HT1080 (cell line): Measurements from ENCODE around the gene H2AZ2. TPM values are rescaled to one million over a fixed set of nuclear protein-coding genes. Genes with fewer than 3 reads are reported as not detected.

Experiments
- DNase-seq: peaks from one replicate; pipeline ENCODE4 v3.0.0-alpha.2; 2015; ENCODE audit warnings: low read depth
- polyA plus RNA-seq, 2 experiments: library from polyadenylated mRNA; depleted of rRNA; stranded (reverse); fragments of >200 nt; gene quantifications; 2 replicates each; pipeline ENCODE4 v1.2.3, GENCODE V29; 2015
- total RNA-seq: library from RNA; depleted of rRNA; stranded (reverse); fragments of >200 nt; shearing (Covaris generic); gene quantifications from 2 replicates; pipeline ENCODE4 v1.2.3, GENCODE V29; 2014; rRNA removed

H2AZ2 gene
- 362 and 397 TPM in 2 replicates for total RNA-seq
- polyA plus RNA-seq (2015; cell fraction: cytosol; rRNA removed): 237 and 268 TPM in 2 replicates
- 80.6 and 83.1 TPM in 2 replicates for polyA plus RNA-seq (2015; cell fraction: nucleus; rRNA removed)

- DNase-seq: peak; percentile 100
Measured at GRCh38 chr7:44847920-44848634, at the start of gene H2AZ2. Gene H2AZ2, minus strand, starts transcription at chr7:44848087. Its CDS starts 116 bp downstream, at chr7:44847971.

DNA sequence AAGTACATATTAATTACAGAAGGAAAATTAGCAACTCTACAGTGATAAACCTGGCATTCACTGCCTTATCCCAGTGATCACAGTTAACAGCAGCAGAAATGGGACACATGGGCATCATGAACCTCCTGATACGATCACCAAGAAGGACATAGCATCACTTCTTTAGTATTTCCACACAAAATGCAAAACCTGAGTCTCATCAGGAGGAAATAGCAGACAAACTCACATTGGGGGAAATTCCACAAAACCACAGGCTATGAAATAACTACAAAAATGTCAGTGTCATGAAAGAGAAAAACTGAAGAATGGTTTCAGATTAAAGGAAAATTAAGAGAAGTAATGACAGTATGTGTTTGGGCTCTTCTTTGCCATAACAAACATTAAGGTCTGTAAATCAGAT lies 49.4 kb upstream of the H2AZ2 start:
- no peak for DNase-seq

DNA sequence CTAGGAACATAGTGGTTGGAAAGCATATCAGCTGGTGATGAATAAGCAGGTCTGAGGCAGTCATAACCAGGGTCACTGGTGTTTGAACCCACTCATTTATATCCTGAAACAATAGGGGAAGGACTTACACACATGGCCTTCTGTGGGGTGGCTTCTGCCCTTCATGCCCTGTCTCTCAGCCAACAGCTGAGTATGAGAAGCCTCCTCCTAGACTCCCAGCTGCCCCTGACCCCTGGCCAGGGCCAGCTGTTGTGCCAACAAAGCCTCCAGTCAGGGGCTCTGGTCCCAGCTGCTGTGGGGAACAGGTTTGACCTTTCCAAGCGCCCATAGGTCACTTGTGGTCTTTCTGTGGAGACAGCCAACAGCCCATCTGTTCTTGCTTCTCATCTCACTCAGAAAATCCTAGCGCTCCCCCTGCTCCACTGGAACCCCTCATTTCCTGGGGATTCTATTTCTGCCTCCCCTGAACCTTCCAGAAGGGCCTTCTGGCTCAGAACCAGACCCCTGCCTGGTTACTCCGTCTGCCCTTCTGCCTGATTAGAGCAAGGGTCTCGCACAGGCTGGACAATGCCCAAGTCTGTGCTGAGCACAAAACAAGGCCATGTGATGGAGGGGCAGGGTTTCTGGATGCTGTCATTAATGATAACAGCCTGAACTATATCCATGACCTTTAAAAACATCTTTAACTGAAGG lies 47.1 kb upstream of the H2AZ2 start:
- DNase-seq: no peak

DNA sequence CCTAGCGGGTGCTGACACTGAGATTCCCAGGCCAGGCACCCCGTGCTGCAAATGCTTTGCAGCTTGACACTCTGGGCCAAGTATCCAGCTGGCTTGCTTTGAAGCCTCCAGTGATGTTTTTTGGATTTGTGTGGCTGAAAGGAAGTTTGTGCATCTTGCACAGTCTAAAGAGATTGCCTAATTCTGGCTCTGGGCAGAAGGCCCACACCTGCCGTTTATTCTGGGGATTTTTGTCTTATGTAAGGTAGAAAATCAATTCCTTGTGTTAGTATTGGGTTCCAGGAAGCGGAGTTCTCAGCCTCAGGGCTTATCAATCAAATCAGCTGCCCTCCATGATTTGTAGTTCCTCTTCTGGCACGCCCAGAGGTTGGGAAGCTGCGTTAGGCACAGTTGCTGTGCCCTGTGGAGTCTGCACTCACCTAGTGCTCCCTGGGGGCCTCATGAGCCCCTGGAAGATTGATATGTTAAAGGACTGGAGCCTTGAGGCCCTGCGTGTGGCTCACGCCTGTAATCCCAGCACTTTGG lies 45.9 kb upstream of the H2AZ2 start:
- no peak for DNase-seq

DNA sequence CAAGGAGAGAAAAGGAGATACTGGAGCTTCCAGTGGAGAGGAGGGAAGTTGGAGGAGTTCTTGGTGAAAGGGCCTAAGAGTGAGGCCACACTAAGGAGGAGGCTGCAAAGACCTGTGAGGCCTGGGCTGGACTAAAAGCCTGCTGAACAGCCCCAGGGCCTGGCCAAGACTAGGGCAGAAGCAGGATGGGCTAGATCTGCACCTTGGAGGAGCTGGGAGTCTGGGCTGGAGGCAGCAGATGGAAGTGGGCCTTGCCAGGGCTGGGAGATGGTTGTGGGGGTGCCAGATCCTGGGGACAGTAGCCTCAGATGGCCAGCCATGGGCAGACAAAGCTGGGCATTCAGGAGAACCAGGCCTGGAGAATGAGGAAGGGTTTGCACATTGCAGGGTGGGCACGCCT lies 43.9 kb upstream of the H2AZ2 start:
- no peak for DNase-seq

- no peak for DNase-seq
Measured at GRCh38 chr7:44891372-44891771, 43.5 kb upstream of the H2AZ2 start.

DNA sequence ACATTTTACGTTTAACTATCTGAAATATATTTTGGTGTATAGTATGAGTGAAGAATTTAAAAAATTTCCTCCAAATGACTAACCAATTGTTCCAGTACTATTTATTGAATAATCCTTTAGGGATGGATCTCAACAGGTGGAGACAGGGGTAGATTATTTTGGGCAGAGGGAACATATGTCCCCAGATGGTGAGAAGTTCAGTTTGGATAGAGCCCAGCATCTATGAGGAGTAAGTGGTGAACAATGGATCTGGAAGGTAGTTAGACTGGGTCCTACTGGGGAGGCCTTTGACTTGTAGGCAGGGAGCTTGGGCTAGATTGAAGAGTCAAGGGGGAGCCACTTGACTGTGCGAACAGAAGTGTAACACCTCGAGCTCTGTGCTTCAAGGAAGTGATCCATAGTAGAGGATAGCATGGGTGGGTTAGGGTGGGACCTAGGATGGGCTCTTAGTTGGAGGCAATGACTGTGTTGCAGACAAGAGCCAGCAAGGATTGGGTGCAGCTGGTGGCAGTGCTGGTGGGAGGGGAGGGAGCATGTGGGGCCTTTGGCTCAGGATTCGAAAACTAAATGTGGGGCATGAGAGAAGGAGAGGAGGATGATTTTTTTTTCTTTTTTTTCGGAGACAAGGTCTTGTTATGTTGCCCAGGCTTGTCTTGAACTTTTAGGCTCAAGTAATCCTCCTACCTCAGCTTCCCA lies 41.3 kb upstream of the H2AZ2 start:
- no peak for DNase-seq

DNA sequence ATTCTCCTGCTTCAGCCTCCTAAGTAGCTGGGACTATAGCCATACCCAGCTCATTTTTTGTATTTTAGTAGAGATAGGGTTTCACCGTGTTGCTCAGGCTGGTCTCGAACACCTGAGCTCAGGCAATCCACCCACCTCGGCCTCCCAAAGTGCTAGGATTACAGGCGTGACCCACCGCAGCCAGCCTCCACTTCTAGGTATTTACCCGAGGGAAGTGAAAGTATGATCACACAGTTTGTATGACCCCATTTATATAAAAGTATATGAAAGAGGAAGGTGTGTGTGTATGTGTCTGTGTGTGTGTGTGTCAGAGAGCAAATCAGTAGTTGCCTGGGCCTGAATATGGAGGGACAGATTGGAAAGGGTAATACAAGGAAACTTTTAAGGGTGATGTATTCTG lies 39.4 kb upstream of the H2AZ2 start:
- no peak for DNase-seq

DNA sequence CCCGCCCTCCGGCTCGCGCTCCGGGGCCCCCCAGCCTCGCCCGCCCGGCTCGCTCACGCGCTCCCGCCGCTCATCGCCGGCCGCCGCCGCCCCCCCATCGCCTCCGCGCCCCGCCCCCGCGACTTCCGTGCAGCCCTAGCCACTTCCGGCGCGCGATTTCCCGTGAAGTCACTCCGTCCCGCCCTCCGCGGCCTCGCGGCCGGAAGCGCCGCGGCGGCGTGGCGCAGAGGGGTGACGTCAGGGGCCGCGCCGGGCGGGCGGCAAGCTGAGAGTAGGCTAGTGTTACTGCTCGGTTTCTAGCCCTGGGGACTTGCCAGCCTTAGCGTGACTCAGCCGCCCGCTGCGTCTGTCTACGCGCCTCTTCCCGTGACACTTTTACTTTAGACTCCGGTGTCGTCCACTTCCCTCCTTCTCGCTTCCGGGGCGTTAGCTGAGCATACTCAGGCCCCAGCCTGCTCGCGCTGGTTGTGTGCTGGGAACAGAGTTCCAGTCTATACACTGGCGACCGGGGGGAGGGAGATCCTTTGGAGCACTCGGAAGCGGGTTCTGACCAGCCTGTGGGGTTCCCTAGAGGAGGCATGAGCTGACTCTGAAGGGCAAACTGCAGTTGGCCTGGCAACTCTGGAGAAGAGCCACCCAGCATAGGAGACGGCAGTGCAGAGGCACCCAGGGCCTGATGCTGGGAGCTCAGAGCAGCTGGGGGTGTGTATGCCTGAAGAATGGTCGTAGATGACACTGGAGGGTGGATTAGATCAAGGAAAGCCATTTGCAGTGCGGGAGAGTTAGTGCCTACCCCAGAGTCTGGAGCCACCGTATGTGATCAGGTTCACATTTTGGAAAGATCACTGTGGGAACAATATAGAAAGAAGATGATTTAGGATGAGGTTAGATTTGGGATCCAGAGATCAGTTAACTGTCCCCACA lies 37.8 kb upstream of the H2AZ2 start, which contains the start of gene PURB:
Gene PURB (minus strand): TSS at position 137 of the 924 bp plus-strand sequence. CDS start 182 bp downstream, outside the sequence.
- peak; percentile 99 for DNase-seq

GRCh38 chr7:44884621-44885393 lies 36.9 kb upstream of the H2AZ2 start:
- peak; percentile 39 for DNase-seq

DNA sequence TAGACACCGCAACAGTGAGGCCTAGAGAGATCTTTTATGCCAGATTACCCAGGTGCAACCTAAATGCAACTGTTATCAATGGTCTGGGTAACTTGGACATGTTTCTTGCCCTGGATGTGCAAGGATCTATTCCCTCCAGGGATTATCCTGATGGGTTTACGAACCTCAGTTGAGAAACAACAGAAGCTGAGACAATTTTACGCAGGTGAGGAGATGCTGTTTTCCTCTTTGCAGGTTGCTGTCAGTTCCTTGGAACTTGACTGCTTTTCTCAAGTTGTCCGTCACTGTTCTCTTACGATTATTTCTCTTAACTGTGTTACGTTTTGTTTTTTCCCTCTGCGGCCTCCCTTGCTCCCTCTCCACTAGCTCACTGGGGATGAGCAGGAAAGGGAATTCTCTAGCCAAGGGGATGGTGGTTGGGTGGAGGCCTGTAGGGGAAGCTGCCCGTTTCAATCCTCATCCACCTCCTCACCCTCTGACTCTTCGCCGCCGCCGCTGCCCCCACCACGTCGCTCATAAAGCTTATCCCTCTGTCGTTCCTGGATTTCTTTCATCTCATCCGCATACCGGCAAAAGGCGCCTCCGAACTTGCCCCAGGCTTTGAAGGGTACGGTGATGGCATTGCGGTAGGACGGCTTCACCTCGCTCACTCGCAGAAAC lies 36.2 kb upstream of the H2AZ2 start:
- DNase-seq: no peak

GRCh38 chr7:44882899-44883298 lies 35.0 kb upstream of the H2AZ2 start:
- DNase-seq: no peak

GRCh38 chr7:44881610-44882009 lies 33.7 kb upstream of the H2AZ2 start:
- DNase-seq: peak; percentile 79

- DNase-seq: no peak
Measured at GRCh38 chr7:44881066-44881600, 33.2 kb upstream of the H2AZ2 start.

DNA sequence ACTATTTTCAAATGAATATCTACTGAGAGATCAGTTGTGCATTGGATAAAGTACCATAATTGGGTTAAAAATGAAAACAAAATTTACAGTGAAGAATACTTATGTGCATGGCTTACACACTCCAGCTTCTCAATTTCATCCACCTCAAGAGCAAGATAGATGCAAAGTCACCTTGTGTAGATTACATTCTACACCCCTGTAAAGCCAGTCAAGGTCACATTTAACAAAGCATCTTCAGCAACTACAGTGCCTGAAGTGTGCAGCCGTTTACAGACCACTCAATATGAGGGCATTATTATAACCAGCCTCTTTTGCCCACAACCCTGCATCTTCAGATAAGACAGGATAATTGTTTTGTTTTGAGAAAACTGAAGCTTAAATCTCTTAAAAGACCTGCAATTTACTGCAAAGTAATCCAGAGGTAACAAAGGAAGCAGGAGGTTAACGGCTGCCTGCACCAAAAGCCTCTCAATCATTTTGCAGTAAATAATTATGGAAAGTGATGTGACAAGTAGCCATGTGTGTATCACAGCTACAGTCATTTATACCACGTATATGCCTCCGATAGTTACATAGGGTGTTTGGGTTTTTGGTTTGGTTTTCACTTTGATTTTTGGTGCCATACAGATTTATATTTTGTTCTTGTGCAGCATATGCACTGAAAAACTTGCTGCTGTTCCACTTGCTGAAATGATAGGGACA lies 32.6 kb upstream of the H2AZ2 start:
- DNase-seq: no peak

DNA sequence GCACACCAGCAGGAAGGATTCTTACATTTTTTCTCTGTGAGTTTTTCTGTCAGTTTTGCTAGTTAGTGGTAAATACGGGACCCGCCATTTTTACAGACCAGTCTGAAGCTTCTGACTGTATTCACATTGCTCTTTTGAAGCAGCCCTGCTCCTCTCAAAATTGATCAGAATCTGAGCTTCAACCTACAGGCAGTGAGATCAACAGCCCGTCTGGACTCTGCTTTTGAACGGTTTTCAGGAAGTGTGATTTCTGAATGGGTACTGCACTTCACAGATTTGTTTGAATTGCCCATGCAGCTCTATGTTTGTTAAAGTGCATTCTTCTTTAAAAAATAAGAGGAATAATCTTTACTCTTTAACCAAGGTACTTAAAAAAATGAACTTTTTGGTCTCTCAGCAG lies 28.5 kb upstream of the H2AZ2 start:
- no peak for DNase-seq

GRCh38 chr7:44875241-44875640 lies 27.4 kb upstream of the H2AZ2 start:
- no peak for DNase-seq

- DNase-seq: no peak
Measured at GRCh38 chr7:44872787-44873186, 24.9 kb upstream of the H2AZ2 start.
